Tibial nerve (tissue), 4 donors: ENCODE results near the gene GOLGA7B. TPM values are rescaled to one million over a fixed set of nuclear protein-coding genes. Genes with fewer than 3 reads are reported as not detected.

Source experiments
- DNase-seq, 2 donors: peaks; one replicate each; pipeline ENCODE4 v3.0.0-alpha.2; 2019; ENCODE audit warnings: low spot score in 2 of 2
- H3K27ac ChIP-seq, 4 donors: fragments of 200-600 bp; sonication (generic) in 3 of 4; one replicate each; pipeline ENCODE4 v1.5.1; 2017 to 2019; ENCODE audit warnings: mild to moderate bottlenecking in 1 of 4
- H3K27me3 ChIP-seq, 2 donors: fragments of 200-600 bp; sonication (generic) in 1 of 2; one replicate each; pipeline versions ENCODE4 v1.5.1 to v1.6.0; 2017 to 2019
- H3K36me3 ChIP-seq, 3 donors: fragments of 200-600 bp; sonication (generic); one replicate each; pipeline ENCODE4 v1.5.1; 2018 to 2019
- H3K4me1 ChIP-seq, 4 donors: fragments of 200-600 bp; sonication (generic) in 3 of 4; one replicate each; pipeline ENCODE4 v1.5.1; 2017 to 2019
- H3K4me3 ChIP-seq, 4 donors: fragments of 200-600 bp; sonication (generic) in 3 of 4; one replicate each; pipeline ENCODE4 v1.5.1; 2017 to 2019; ENCODE audit warnings: mild to moderate bottlenecking in 1 of 4, moderate library complexity in 1 of 4
- H3K9me3 ChIP-seq, 4 donors: fragments of 200-600 bp; sonication (generic) in 3 of 4; one replicate each; pipeline ENCODE4 v1.5.1; 2017 to 2019
- CTCF ChIP-seq, 5 experiments: fragments of 200-600 bp in 3 of 5; fragments of 450-650 bp in 2 of 5; sonication (generic) in 3 of 5; IDR thresholded peaks; one replicate each; pipeline ENCODE4 v1.5.1; 2016 to 2019; ENCODE audit warnings: antibody characterized with exemption in 5 of 5, mild to moderate bottlenecking in 3 of 5, moderate library complexity in 2 of 5
- EP300 ChIP-seq, 2 donors: sonication (generic); formaldehyde crosslinking; IDR thresholded peaks; one replicate each; pipeline ENCODE4 v1.6.1; 2017; ENCODE audit warnings: antibody characterized with exemption in 2 of 2, mild to moderate bottlenecking in 1 of 2
- POLR2A ChIP-seq, 2 donors: fragments of 450-650 bp; IDR thresholded peaks; one replicate each; pipeline ENCODE4 v1.6.1; 2017; ENCODE audit warnings: antibody characterized with exemption in 2 of 2, mild to moderate bottlenecking in 2 of 2, moderate library complexity in 2 of 2
- WGBS, 2 donors: methylation state at CpG; one replicate each; pipeline ENCODE4 v1.1.5; 2018; 5-methylcytosine and 5-hydroxymethylcytosine counted together
- total RNA-seq, 4 donors: library from RNA; depleted of rRNA; stranded (reverse); fragments of >200 nt; gene quantifications; one replicate each; pipeline ENCODE4 v1.1.0, GENCODE V29; 2016

Gene GOLGA7B
- total RNA-seq, 4 donors from 2014 or later: 0.90 to 6.3 (median 4.8) TPM

- no peak overlapping the region for H3K4me3 ChIP-seq
- whole genome bisulfite sequencing, 2 donors: 85 to 86% methylated on average over 12 of the region's 12 CpGs
- no peak for TF ChIP-seq EP300 (IDR thresholded peaks at IDR 0.05)
- no peak for TF ChIP-seq CTCF (IDR thresholded peaks at IDR 0.05)
- no peak for TF ChIP-seq POLR2A (IDR thresholded peaks at IDR 0.05)
- no peak overlapping the region for H3K27ac ChIP-seq
- DNase-seq: no peak
- H3K4me1 ChIP-seq: peaks cover 0 to 19% (median 0%) of the 10 kb centered on the region in 4 donors
- H3K9me3 ChIP-seq: no peaks in the 10 kb centered on the region
- no peaks in the 10 kb centered on the region for H3K27me3 ChIP-seq
- no peaks in the 10 kb centered on the region for H3K36me3 ChIP-seq
These were observed 25.9 kb upstream of the GOLGA7B start for GRCh38 chr10:97823734-97824133.

GRCh38 chr10:97825020-97825760, 24.5 kb upstream of the GOLGA7B start:
- DNase-seq: no peak
- H3K4me3 ChIP-seq: no peak overlapping the region
- TF ChIP-seq POLR2A (IDR thresholded peaks at IDR 0.05) (no peak), CTCF (IDR thresholded peaks at IDR 0.05) (no peak), EP300 (IDR thresholded peaks at IDR 0.05) (no peak)
- no peaks in the 10 kb centered on the region for H3K36me3 ChIP-seq
- H3K9me3 ChIP-seq: no peaks in the 10 kb centered on the region
- peaks cover 0 to 19% (median 0%) of the 10 kb centered on the region in 4 donors for H3K4me1 ChIP-seq
- no peaks in the 10 kb centered on the region for H3K27me3 ChIP-seq
- WGBS, 2 donors: 66 to 74% methylated on average over 12 of the region's 12 CpGs
- no peak overlapping the region for H3K27ac ChIP-seq

GRCh38 chr10:97826892-97827291, 22.8 kb upstream of the GOLGA7B start:
- peaks cover 0 to 19% (median 0%) of the 10 kb centered on the region in 4 donors for H3K4me1 ChIP-seq
- H3K27me3 ChIP-seq: no peaks in the 10 kb centered on the region
- TF ChIP-seq CTCF (IDR thresholded peaks at IDR 0.05) (no peak), EP300 (IDR thresholded peaks at IDR 0.05) (no peak), POLR2A (IDR thresholded peaks at IDR 0.05) (no peak)
- no peak overlapping the region for H3K27ac ChIP-seq
- no peak for DNase-seq
- no peaks in the 10 kb centered on the region for H3K36me3 ChIP-seq
- no peak overlapping the region for H3K4me3 ChIP-seq
- 86 to 93% methylated on average over 1 of the region's 1 CpG for WGBS, 2 donors
- no peaks in the 10 kb centered on the region for H3K9me3 ChIP-seq

GRCh38 chr10:97827702-97828291, 21.8 kb upstream of the GOLGA7B start:
- Histone ChIP-seq H3K9me3 (no peaks in the 10 kb centered on the region), H3K27ac (no peak overlapping the region), H3K27me3 (no peaks in the 10 kb centered on the region), H3K36me3 (no peaks in the 10 kb centered on the region), H3K4me3 (no peak overlapping the region), H3K4me1 (peaks cover 0 to 19% (median 0%) of the 10 kb centered on the region in 4 donors)
- 37 to 45% methylated on average over 10 of the region's 10 CpGs for WGBS, 2 donors
- TF ChIP-seq CTCF (IDR thresholded peaks at IDR 0.05) (no peak), EP300 (IDR thresholded peaks at IDR 0.05) (no peak), POLR2A (IDR thresholded peaks at IDR 0.05) (no peak)
- no peak for DNase-seq

GRCh38 chr10:97828721-97829120, 20.9 kb upstream of the GOLGA7B start:
- Histone ChIP-seq H3K4me3 (no peak overlapping the region), H3K27me3 (no peaks in the 10 kb centered on the region), H3K27ac (no peak overlapping the region), H3K36me3 (no peaks in the 10 kb centered on the region), H3K4me1 (peaks cover 0 to 19% (median 0%) of the 10 kb centered on the region in 4 donors), H3K9me3 (no peaks in the 10 kb centered on the region)
- no peak for DNase-seq
- TF ChIP-seq POLR2A (IDR thresholded peaks at IDR 0.05) (no peak), CTCF (IDR thresholded peaks at IDR 0.05) (no peak), EP300 (IDR thresholded peaks at IDR 0.05) (no peak)
- 79 to 85% methylated on average over 2 of the region's 2 CpGs for WGBS, 2 donors
